Loucy (cell line): ENCODE results near the gene SGK1.
"Not testable (repeated sequence)": the region's sequence is repeated elsewhere in the genome, so short reads cannot be mapped to it uniquely, and the experiment has no call there.

ENCODE experiments used
- H2AFZ ChIP-seq: fragments of 200-600 bp; sonication (generic); 2 replicates; pipeline ENCODE4 v1.6.0; 2016; ENCODE audit warnings: antibody characterized with exemption, mild to moderate bottlenecking, low read length, moderate library complexity
- H3F3A ChIP-seq: fragments of 200-600 bp; 2 replicates; pipeline ENCODE4 v1.6.0; 2016; ENCODE audit warnings: antibody characterized with exemption, low read depth, mild to moderate bottlenecking
- H3K27me3 ChIP-seq: fragments of 200-600 bp; sonication (generic); 2 replicates; pipeline ENCODE4 v1.6.1; 2014; ENCODE audit warnings: low read length, mild to moderate bottlenecking; ENCODE audit not compliant: insufficient read depth, poor library complexity, severe bottlenecking
- H3K36me3 ChIP-seq: fragments of 200-600 bp; sonication (generic); 2 replicates; pipeline ENCODE4 v1.6.1; 2016; ENCODE audit warnings: low read length; ENCODE audit not compliant: insufficient read depth
- H3K4me1 ChIP-seq: fragments of 200-600 bp; sonication (generic); 2 replicates; pipeline ENCODE4 v1.5.1; 2014; ENCODE audit warnings: low read length, mild to moderate bottlenecking; ENCODE audit not compliant: insufficient read depth, poor library complexity, severe bottlenecking
- H3K4me2 ChIP-seq: fragments of 200-600 bp; sonication (generic); 2 replicates; pipeline ENCODE4 v1.6.0; 2014; ENCODE audit warnings: antibody characterized with exemption, low read length, low read depth, mild to moderate bottlenecking; ENCODE audit not compliant: poor library complexity, severe bottlenecking
- H3K4me3 ChIP-seq: fragments of 200-600 bp; sonication (generic); 2 replicates; pipeline ENCODE4 v1.5.1; 2014; ENCODE audit warnings: low read length, mild to moderate bottlenecking, mixed read lengths; ENCODE audit not compliant: poor library complexity, severe bottlenecking
- H3K79me2 ChIP-seq: fragments of 200-600 bp; sonication (generic); 2 replicates; pipeline ENCODE4 v1.6.1; 2014; ENCODE audit warnings: low read length; ENCODE audit not compliant: insufficient read depth
- H3K9ac ChIP-seq: fragments of 200-600 bp; sonication (generic); 2 replicates; pipeline ENCODE4 v1.6.0; 2014; ENCODE audit warnings: mild to moderate bottlenecking, low read depth, low read length, moderate library complexity; ENCODE audit not compliant: poor library complexity, severe bottlenecking
- H3K9me2 ChIP-seq: fragments of 200-600 bp; sonication (generic); replicated peaks from 2 replicates; pipeline ENCODE4 v1.6.1; 2016; ENCODE audit warnings: low read depth, low read length, mixed read lengths
- H3K9me3 ChIP-seq: fragments of 200-600 bp; sonication (generic); 2 replicates; pipeline ENCODE4 v1.6.1; 2014; ENCODE audit warnings: mild to moderate bottlenecking, antibody characterized with exemption, low read length, low read depth; ENCODE audit not compliant: insufficient read depth
- H4K20me1 ChIP-seq: fragments of 200-600 bp; sonication (generic); 2 replicates; pipeline ENCODE4 v1.6.0; 2014; ENCODE audit warnings: antibody characterized with exemption, low read length, mild to moderate bottlenecking; ENCODE audit not compliant: insufficient read depth, poor library complexity, severe bottlenecking
- CTCF ChIP-seq: fragments of 200-600 bp; sonication (generic); conservative IDR thresholded peaks from 2 replicates; pipeline ENCODE4 v1.5.1; 2014; ENCODE audit warnings: mild to moderate bottlenecking, antibody characterized with exemption, low read length
- EZH2phosphoT487 ChIP-seq: fragments of 200-600 bp; IDR thresholded peaks from 2 replicates; pipeline ENCODE4 v1.6.1; 2018; ENCODE audit warnings: antibody characterized with exemption, mild to moderate bottlenecking, moderate library complexity, borderline replicate concordance

SGK1 gene

GRCh38 chr6:134328792-134329191 is 10.9 kb upstream of the SGK1 start:
- H3F3A ChIP-seq = no peaks in the 10 kb centered on the region
- H3K27me3 ChIP-seq = no peaks in the 10 kb centered on the region
- no peak overlapping the region for H3K9ac ChIP-seq
- no peaks in the 10 kb centered on the region for H3K79me2 ChIP-seq
- no peak overlapping the region for H3K4me3 ChIP-seq
- no peaks in the 10 kb centered on the region for H4K20me1 ChIP-seq
- no peaks in the 10 kb centered on the region for H3K36me3 ChIP-seq
- no peak overlapping the region for H3K4me2 ChIP-seq
- TF ChIP-seq EZH2phosphoT487 (no peak), CTCF (no peak)
- H3K4me1 ChIP-seq = peaks cover 6% of the 10 kb centered on the region
- no peaks in the 10 kb centered on the region for H3K9me3 ChIP-seq
- H2AFZ ChIP-seq = no peak overlapping the region
- H3K9me2 ChIP-seq = no peaks in the 10 kb centered on the region

- no peak overlapping the region for H3K9ac ChIP-seq
- no peaks in the 10 kb centered on the region for H4K20me1 ChIP-seq
- no peaks in the 10 kb centered on the region for H3K79me2 ChIP-seq
- H3K27me3 ChIP-seq = no peaks in the 10 kb centered on the region
- TF ChIP-seq EZH2phosphoT487 (no peak), CTCF (peak; percentile 32; the same call in 1 of the 2 replicates)
- H3F3A ChIP-seq = no peaks in the 10 kb centered on the region
- H3K4me2 ChIP-seq = no peak overlapping the region
- H3K4me1 ChIP-seq = peaks cover 2% of the 10 kb centered on the region
- no peaks in the 10 kb centered on the region for H3K36me3 ChIP-seq
- no peaks in the 10 kb centered on the region for H3K9me2 ChIP-seq
- H3K9me3 ChIP-seq = no peaks in the 10 kb centered on the region
- H3K4me3 ChIP-seq = no peak overlapping the region
- H2AFZ ChIP-seq = no peak overlapping the region
Observed at GRCh38 chr6:134328138-134328537, 10.2 kb upstream of the SGK1 start.

- H2AFZ ChIP-seq, H3K9me3 ChIP-seq, H3K4me2 ChIP-seq, H3K4me1 ChIP-seq, H3K27me3 ChIP-seq, H3F3A ChIP-seq, H3K9me2 ChIP-seq, H3K79me2 ChIP-seq, H4K20me1 ChIP-seq, H3K9ac ChIP-seq, H3K4me3 ChIP-seq, H3K36me3 ChIP-seq: not testable (repeated sequence)
Observed at GRCh38 chr6:134326192-134326591, 8.3 kb upstream of the SGK1 start.

DNA sequence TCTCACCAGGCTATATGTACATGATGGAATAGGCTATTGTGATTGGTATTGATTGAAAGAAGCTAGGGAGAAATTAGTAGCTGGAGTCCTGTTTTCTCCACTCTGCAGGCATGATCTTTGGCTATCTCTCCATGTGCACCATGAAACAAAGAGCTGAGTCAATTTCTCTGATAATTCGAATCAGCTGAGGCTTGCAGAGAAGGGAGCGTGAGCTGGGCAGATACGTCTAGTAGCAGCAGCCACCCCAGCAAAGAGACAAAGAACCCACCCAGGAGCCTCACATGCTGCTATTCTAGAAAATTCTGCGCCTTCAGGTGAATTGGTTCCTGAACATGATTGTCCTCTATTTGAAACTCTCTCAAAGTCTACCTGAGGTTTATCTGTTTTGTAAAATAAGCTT is 6.9 kb upstream of the SGK1 start:
- no peaks in the 10 kb centered on the region for H3K4me1 ChIP-seq
- no peaks in the 10 kb centered on the region for H4K20me1 ChIP-seq
- H3K79me2 ChIP-seq = no peaks in the 10 kb centered on the region
- no peak overlapping the region for H3K4me2 ChIP-seq
- H3F3A ChIP-seq = no peaks in the 10 kb centered on the region
- TF ChIP-seq CTCF = no peak
- TF ChIP-seq EZH2phosphoT487 = no peak
- H3K9me3 ChIP-seq = no peaks in the 10 kb centered on the region
- H3K36me3 ChIP-seq = no peaks in the 10 kb centered on the region
- no peak overlapping the region for H2AFZ ChIP-seq
- no peaks in the 10 kb centered on the region for H3K27me3 ChIP-seq
- H3K9me2 ChIP-seq = no peaks in the 10 kb centered on the region
- H3K9ac ChIP-seq = no peak overlapping the region
- H3K4me3 ChIP-seq = no peak overlapping the region
